ENCODE data around the gene PLB1. TPM values are rescaled to one million over a fixed set of nuclear protein-coding genes. Genes with fewer than 3 reads are reported as not detected.
A peak's percentile ranks its signal among the peaks of the same experiment; 100 is the strongest.

The PLB1 gene
- total and polyA plus RNA-seq, 3 experiments from 2014 or later: 0.16 to 0.39 (median 0.35) TPM

- Histone ChIP-seq H3K9me3 (ENCODE audit: low read length) (no peaks in the 10 kb centered on the region), H3K36me3 (ENCODE audit: insufficient read depth, low read length) (no peaks in the 10 kb centered on the region), H3K27me3 (ENCODE audit: insufficient read depth, low read length, poor library complexity, severe bottlenecking) (no peaks in the 10 kb centered on the region), H3K27ac (ENCODE audit: low read depth, low read length) (no peak overlapping the region), H3K4me1 (ENCODE audit: insufficient read depth, low read length) (no peaks in the 10 kb centered on the region), H3K4me3 (ENCODE audit: low read length) (no peak overlapping the region)
- H3K9me3 Mint-ChIP-seq: peaks cover 0 to 5% (median 0%) of the 10 kb centered on the region in 5 donors
- no peak for DNase-seq
- CTCF ChIA-PET: no interaction called here
- POLR2A ChIA-PET: no interaction called here
- H3K4me1 Mint-ChIP-seq: peaks cover 6 to 21% (median 17%) of the 10 kb centered on the region in 3 donors
- no peaks in the 10 kb centered on the region for H3K27me3 Mint-ChIP-seq
- H3K36me3 Mint-ChIP-seq: peaks cover 0 to 18% (median 0%) of the 10 kb centered on the region in 3 donors
- no peak overlapping the region for H3K4me3 Mint-ChIP-seq
- no peak overlapping the region for H3K27ac Mint-ChIP-seq
These were observed 163.3 kb downstream of the PLB1 start for GRCh38 chr2:28659127-28659526.

- H3K27me3 Mint-ChIP-seq: no peaks in the 10 kb centered on the region
- CTCF ChIA-PET: interaction anchor here (1.2 kb wide), 1 partner anchor 67 kb away, joined by 3 read pairs; no protein-coding TSS in a partner anchor
- H3K36me3 Mint-ChIP-seq: peaks cover 0 to 18% (median 0%) of the 10 kb centered on the region in 3 donors
- H3K4me3 ChIP-seq (ENCODE audit: low read length): no peak overlapping the region
- no peaks in the 10 kb centered on the region for H3K36me3 ChIP-seq (ENCODE audit: insufficient read depth, low read length)
- POLR2A ChIA-PET: no interaction called here
- no peaks in the 10 kb centered on the region for H3K9me3 ChIP-seq (ENCODE audit: low read length)
- no peaks in the 10 kb centered on the region for H3K4me1 ChIP-seq (ENCODE audit: insufficient read depth, low read length)
- H3K9me3 Mint-ChIP-seq: peaks cover 0 to 5% (median 2%) of the 10 kb centered on the region in 5 donors
- H3K4me3 Mint-ChIP-seq: no peak overlapping the region
- no peak overlapping the region for H3K27ac ChIP-seq (ENCODE audit: low read depth, low read length)
- peaks cover 6 to 15% (median 11%) of the 10 kb centered on the region in 3 donors for H3K4me1 Mint-ChIP-seq
- H3K27ac Mint-ChIP-seq: peak overlapping the region in 1 of 8 donors; percentile 26
- DNase-seq: no peak
- no peaks in the 10 kb centered on the region for H3K27me3 ChIP-seq (ENCODE audit: insufficient read depth, low read length, poor library complexity, severe bottlenecking)
These were observed 165.7 kb downstream of the PLB1 start for GRCh38 chr2:28661589-28662001.

DNA sequence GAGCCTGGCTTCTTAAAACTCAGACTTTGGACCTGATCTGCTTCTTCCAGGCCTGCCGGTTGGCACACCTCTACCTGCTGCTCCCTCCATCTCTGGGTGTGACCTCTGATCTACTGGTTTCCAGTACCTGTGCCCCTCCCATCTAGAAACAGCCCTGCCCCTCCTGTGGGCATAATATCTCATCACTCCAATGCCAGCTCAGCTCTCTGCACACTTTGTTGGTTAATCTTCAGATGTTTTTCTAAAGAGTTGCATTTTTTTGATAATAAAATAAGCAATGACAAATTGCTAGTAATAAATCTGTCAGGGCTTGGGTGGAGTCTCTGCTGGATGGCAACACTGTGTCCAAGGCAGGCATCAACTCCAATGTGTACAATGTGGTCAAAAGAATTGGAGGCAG lies 166.2 kb downstream of the PLB1 start:
- H3K27ac ChIP-seq (ENCODE audit: low read depth, low read length): no peak overlapping the region
- no peak for DNase-seq
- Mint-ChIP-seq H3K4me1 (peaks cover 6 to 15% (median 10%) of the 10 kb centered on the region in 3 donors), H3K27ac (peak overlapping the region in 1 of 8 donors; percentile 26), H3K27me3 (no peaks in the 10 kb centered on the region), H3K36me3 (peaks cover 0 to 18% (median 0%) of the 10 kb centered on the region in 3 donors), H3K4me3 (no peak overlapping the region), H3K9me3 (peaks cover 0 to 5% (median 2%) of the 10 kb centered on the region in 5 donors)
- no peaks in the 10 kb centered on the region for H3K27me3 ChIP-seq (ENCODE audit: insufficient read depth, low read length, poor library complexity, severe bottlenecking)
- no peaks in the 10 kb centered on the region for H3K36me3 ChIP-seq (ENCODE audit: insufficient read depth, low read length)
- ChIA-PET CTCF (no interaction called here), POLR2A (no interaction called here)
- no peaks in the 10 kb centered on the region for H3K4me1 ChIP-seq (ENCODE audit: insufficient read depth, low read length)
- no peak overlapping the region for H3K4me3 ChIP-seq (ENCODE audit: low read length)
- no peaks in the 10 kb centered on the region for H3K9me3 ChIP-seq (ENCODE audit: low read length)

GRCh38 chr2:28662468-28663181 lies 166.8 kb downstream of the PLB1 start:
- Mint-ChIP-seq H3K9me3 (peaks cover 0 to 5% (median 2%) of the 10 kb centered on the region in 5 donors), H3K4me3 (no peak overlapping the region), H3K27me3 (no peaks in the 10 kb centered on the region), H3K4me1 (peaks cover 2 to 9% (median 4%) of the 10 kb centered on the region in 3 donors), H3K36me3 (peaks cover 0 to 14% (median 0%) of the 10 kb centered on the region in 3 donors), H3K27ac (no peak overlapping the region)
- DNase-seq: no peak
- ChIA-PET POLR2A (no interaction called here), CTCF (no interaction called here)
- no peak overlapping the region for H3K4me3 ChIP-seq (ENCODE audit: low read length)
- H3K27me3 ChIP-seq (ENCODE audit: insufficient read depth, low read length, poor library complexity, severe bottlenecking): no peaks in the 10 kb centered on the region
- H3K4me1 ChIP-seq (ENCODE audit: insufficient read depth, low read length): no peaks in the 10 kb centered on the region
- H3K9me3 ChIP-seq (ENCODE audit: low read length): no peaks in the 10 kb centered on the region
- no peak overlapping the region for H3K27ac ChIP-seq (ENCODE audit: low read depth, low read length)
- H3K36me3 ChIP-seq (ENCODE audit: insufficient read depth, low read length): no peaks in the 10 kb centered on the region

DNA sequence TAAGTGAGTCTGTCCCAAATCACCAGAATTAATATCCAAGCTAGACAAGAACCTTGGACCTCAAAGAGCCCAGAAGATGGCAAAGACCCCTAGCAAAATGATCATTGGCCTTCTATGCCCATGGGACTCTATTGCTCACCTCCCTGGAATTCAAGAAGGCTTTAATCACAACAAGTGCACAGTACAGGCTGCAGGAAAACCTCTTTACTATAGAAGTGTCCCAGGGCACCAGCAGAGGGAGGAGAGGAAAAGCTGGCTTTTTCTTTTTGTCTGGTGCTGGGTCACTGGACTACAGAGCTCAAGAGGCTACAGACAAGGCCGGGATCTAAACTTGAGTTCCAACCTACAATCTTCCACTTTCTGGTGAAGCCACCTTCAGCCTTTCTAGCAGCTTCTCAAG lies 167.5 kb downstream of the PLB1 start:
- no peaks in the 10 kb centered on the region for H3K4me1 ChIP-seq (ENCODE audit: insufficient read depth, low read length)
- DNase-seq: no peak
- H3K27ac Mint-ChIP-seq: peak overlapping the region in 1 of 8 donors; percentile 38
- no peak overlapping the region for H3K27ac ChIP-seq (ENCODE audit: low read depth, low read length)
- H3K27me3 ChIP-seq (ENCODE audit: insufficient read depth, low read length, poor library complexity, severe bottlenecking): no peaks in the 10 kb centered on the region
- H3K4me1 Mint-ChIP-seq: peaks cover 0 to 3% (median 0%) of the 10 kb centered on the region in 3 donors
- peaks cover 0 to 11% (median 0%) of the 10 kb centered on the region in 3 donors for H3K36me3 Mint-ChIP-seq
- no peaks in the 10 kb centered on the region for H3K9me3 ChIP-seq (ENCODE audit: low read length)
- H3K4me3 Mint-ChIP-seq: no peak overlapping the region
- ChIA-PET CTCF (no interaction called here), POLR2A (no interaction called here)
- H3K4me3 ChIP-seq (ENCODE audit: low read length): no peak overlapping the region
- peaks cover 0 to 5% (median 0%) of the 10 kb centered on the region in 5 donors for H3K9me3 Mint-ChIP-seq
- no peaks in the 10 kb centered on the region for H3K27me3 Mint-ChIP-seq
- no peaks in the 10 kb centered on the region for H3K36me3 ChIP-seq (ENCODE audit: insufficient read depth, low read length)

DNA sequence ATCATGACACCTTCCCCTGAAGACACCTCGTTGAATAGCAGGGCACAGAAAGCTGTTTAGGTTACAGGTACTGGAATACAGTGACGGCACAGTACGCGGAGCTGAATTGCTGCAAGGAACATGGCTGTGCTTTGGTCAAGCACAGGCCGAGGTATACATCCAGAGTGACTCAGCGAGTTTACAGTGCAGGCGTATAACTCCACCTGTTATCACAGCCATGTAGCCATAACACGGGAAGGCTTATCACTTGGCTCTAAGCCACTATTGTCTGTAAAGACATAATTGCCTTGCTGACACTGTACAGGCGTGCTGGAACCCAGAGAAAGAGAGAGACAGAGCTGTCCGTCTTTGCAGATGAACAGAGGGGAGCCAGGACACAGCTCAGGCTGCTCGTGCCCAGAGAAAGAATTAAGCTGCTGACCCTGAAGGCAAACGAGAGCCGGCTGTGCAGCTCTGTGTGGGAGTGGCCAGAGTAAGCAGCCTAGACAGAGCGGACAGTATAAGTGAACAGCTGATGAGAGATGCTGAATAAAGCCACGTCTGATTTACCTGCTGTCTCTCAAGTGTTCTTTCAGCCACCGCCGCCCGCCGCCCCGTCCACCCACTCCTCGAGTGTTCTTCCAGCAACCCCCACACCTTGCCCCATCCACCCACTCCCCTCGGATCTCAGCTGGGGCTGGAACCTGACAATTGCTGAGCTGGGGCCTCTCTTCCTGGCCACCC lies 168.4 kb downstream of the PLB1 start:
- Mint-ChIP-seq H3K27me3 (no peaks in the 10 kb centered on the region), H3K27ac (no peak overlapping the region), H3K9me3 (peaks cover 0 to 2% (median 0%) of the 10 kb centered on the region in 5 donors), H3K4me3 (no peak overlapping the region), H3K36me3 (peaks cover 0 to 5% (median 0%) of the 10 kb centered on the region in 3 donors), H3K4me1 (no peaks in the 10 kb centered on the region)
- no peaks in the 10 kb centered on the region for H3K4me1 ChIP-seq (ENCODE audit: insufficient read depth, low read length)
- H3K9me3 ChIP-seq (ENCODE audit: low read length): no peaks in the 10 kb centered on the region
- H3K27ac ChIP-seq (ENCODE audit: low read depth, low read length): no peak overlapping the region
- CTCF ChIA-PET: interaction anchor here (0.6 kb wide), 1 partner anchor 966 kb away, joined by 3 read pairs; no protein-coding TSS in a partner anchor
- DNase-seq: no peak
- H3K4me3 ChIP-seq (ENCODE audit: low read length): no peak overlapping the region
- POLR2A ChIA-PET: no interaction called here
- H3K36me3 ChIP-seq (ENCODE audit: insufficient read depth, low read length): no peaks in the 10 kb centered on the region
- no peaks in the 10 kb centered on the region for H3K27me3 ChIP-seq (ENCODE audit: insufficient read depth, low read length, poor library complexity, severe bottlenecking)

- no peaks in the 10 kb centered on the region for H3K36me3 Mint-ChIP-seq
- CTCF ChIA-PET: no interaction called here
- H3K27ac ChIP-seq (ENCODE audit: low read depth, low read length): no peak overlapping the region
- H3K4me3 ChIP-seq (ENCODE audit: low read length): no peak overlapping the region
- no peaks in the 10 kb centered on the region for H3K27me3 ChIP-seq (ENCODE audit: insufficient read depth, low read length, poor library complexity, severe bottlenecking)
- H3K36me3 ChIP-seq (ENCODE audit: insufficient read depth, low read length): no peaks in the 10 kb centered on the region
- no peak overlapping the region for H3K4me3 Mint-ChIP-seq
- peak overlapping the region in 2 of 8 donors; percentile 14 to 76 for H3K27ac Mint-ChIP-seq
- no peaks in the 10 kb centered on the region for H3K9me3 ChIP-seq (ENCODE audit: low read length)
- H3K4me1 Mint-ChIP-seq: no peaks in the 10 kb centered on the region
- DNase-seq: no peak
- no peaks in the 10 kb centered on the region for H3K27me3 Mint-ChIP-seq
- POLR2A ChIA-PET: no interaction called here
- H3K4me1 ChIP-seq (ENCODE audit: insufficient read depth, low read length): no peaks in the 10 kb centered on the region
- H3K9me3 Mint-ChIP-seq: peaks cover 0 to 2% (median 0%) of the 10 kb centered on the region in 5 donors
These were observed 169.3 kb downstream of the PLB1 start for GRCh38 chr2:28665041-28665704.
